K562 (cell line): Measurements from ENCODE around the gene CRABP2. TPM values are rescaled to one million over a fixed set of nuclear protein-coding genes. Genes with fewer than 3 reads are reported as not detected.

Experiments used
- BRD9 ChIP-seq: fragments of 450-650 bp; IDR thresholded peaks from 2 replicates; pipeline ENCODE4 v1.6.1; 2018; ENCODE audit warnings: low read depth; ENCODE audit not compliant: partially characterized antibody
- CXXC5 ChIP-seq: fragments of 250-450 bp; sonication (Bioruptor Pico); IDR thresholded peaks from 2 replicates; pipeline ENCODE4 v1.8.0; 2022; ENCODE audit warnings: inconsistent platforms, mild to moderate bottlenecking, moderate library complexity
- DMBX1 ChIP-seq: fragments of 250-450 bp; sonication (Bioruptor Pico); IDR thresholded peaks from 2 replicates; pipeline ENCODE4 v1.8.0; 2022; ENCODE audit warnings: inconsistent platforms, mild to moderate bottlenecking, moderate library complexity, borderline replicate concordance
- ETV1 ChIP-seq: fragments of 450-650 bp; conservative IDR thresholded peaks from 2 replicates; pipeline ENCODE4 v1.6.1; 2016; ENCODE audit warnings: missing genetic modification characterization, control low read depth, low read depth, missing compliant biosample characterization
- EZH2 ChIP-seq: IDR thresholded peaks from 2 replicates; pipeline ENCODE4 v1.6.1; 2012; ENCODE audit warnings: low read depth, mild to moderate bottlenecking, inconsistent platforms, low read length, borderline replicate concordance
- MAZ ChIP-seq, 2 experiments: fragments of 450-650 bp in 1 of 2; sonication (generic) in 1 of 2; formaldehyde crosslinking; IDR thresholded peaks in 1 of 2; conservative IDR thresholded peaks in 1 of 2; 2 replicates each; pipeline versions ENCODE4 v1.4.0 to v1.5.0; 2020; ENCODE audit warnings: mild to moderate bottlenecking in 1 of 2, missing genetic modification reagents in 1 of 2
- NFRKB ChIP-seq: fragments of 450-650 bp; IDR thresholded peaks from 2 replicates; pipeline ENCODE4 v1.6.1; 2016; ENCODE audit warnings: low read depth
- NR2C1 ChIP-seq, 2 experiments: fragments of 450-650 bp; IDR thresholded peaks; 2 replicates each; pipeline ENCODE4 v1.6.1; 2017; ENCODE audit warnings: mild to moderate bottlenecking in 2 of 2, antibody characterized with exemption in 1 of 2, inconsistent platforms in 1 of 2, missing compliant biosample characterization in 1 of 2, missing genetic modification characterization in 1 of 2
- NR3C1 ChIP-seq: sonication (generic); formaldehyde crosslinking; IDR thresholded peaks from 2 replicates; pipeline ENCODE4 v1.8.1; 2022; ENCODE audit warnings: missing genetic modification reagents
- TAF7 ChIP-seq: fragments of 450-650 bp; IDR thresholded peaks from 2 replicates; pipeline ENCODE4 v1.6.1; 2016; ENCODE audit warnings: missing genetic modification characterization, missing compliant biosample characterization
- THRAP3 ChIP-seq: fragments of 450-650 bp; IDR thresholded peaks from 2 replicates; pipeline ENCODE4 v1.6.1; 2016; ENCODE audit warnings: mild to moderate bottlenecking, inconsistent platforms, borderline replicate concordance
- polyA plus RNA-seq, 8 experiments: library from polyadenylated mRNA; depleted of rRNA in 4 of 8; stranded (reverse) in 5 of 8; unstranded in 3 of 8; fragments of >200 nt; fragmentation: Nextera tagmentation in 2 of 8; fragmentation: Illumina TruSeq in 1 of 8; extraction: Ambion mirVana in 2 of 8; extraction: Trizol in 1 of 8; gene quantifications; 2 replicates each; pipeline versions ENCODE4 v1.2.1 to v1.2.3, GENCODE V29; 2011 to 2014; ENCODE audit warnings: inconsistent platforms in 1 of 8, missing spikeins in 1 of 8
- total RNA-seq, 7 experiments: library from RNA; depleted of rRNA in 6 of 7; stranded (reverse); fragments of >200 nt in 6 of 7; fragmentation: Illumina TruSeq in 2 of 7; extraction: Trizol in 2 of 7; gene quantifications; 2 replicates each; pipeline versions ENCODE4 v1.2.1 to v1.2.3, GENCODE V29; 2011 to 2021; ENCODE audit warnings: low replicate concordance in 1 of 7
- TF ChIP-seq, protein P1 (sequence below), 2 experiments: IDR thresholded peaks; 2 replicates each; pipeline ENCODE4 v1.6.1; 2011; ENCODE audit warnings: borderline replicate concordance in 1 of 2, control low read depth in 1 of 2, low read depth in 1 of 2, low read length in 1 of 2, mild to moderate bottlenecking in 1 of 2, mixed read lengths in 1 of 2, moderate library complexity in 1 of 2; ENCODE audit not compliant: insufficient read depth in 1 of 2, insufficient read length in 1 of 2, poor library complexity in 1 of 2, severe bottlenecking in 1 of 2; ENCODE audit errors: extremely low read depth in 1 of 2
- TF ChIP-seq, protein P2 (sequence below), 2 experiments: fragments of 450-650 bp in 1 of 2; sonication (generic) in 1 of 2; formaldehyde crosslinking in 1 of 2; IDR thresholded peaks; 2 replicates each; pipeline versions ENCODE4 v1.7.1 to v1.9.0; 2016 to 2022; ENCODE audit warnings: inconsistent platforms in 1 of 2, mild to moderate bottlenecking in 1 of 2, missing genetic modification reagents in 1 of 2
- TF ChIP-seq, protein P3 (sequence below), 2 experiments: fragments of 450-650 bp in 1 of 2; sonication (generic) in 1 of 2; formaldehyde crosslinking; conservative IDR thresholded peaks; 2 replicates each; pipeline versions ENCODE4 v1.4.0 to v1.8.1; 2020 to 2022; ENCODE audit warnings: mild to moderate bottlenecking in 1 of 2, missing genetic modification reagents in 1 of 2

CRABP2 gene
- total and polyA plus RNA-seq, 9 of the 15 experiments (the other 6 are each of a cell fraction or from before 2014, with no cell fraction given) = 0.30 to 2.5 (median 0.82) TPM

DNA sequence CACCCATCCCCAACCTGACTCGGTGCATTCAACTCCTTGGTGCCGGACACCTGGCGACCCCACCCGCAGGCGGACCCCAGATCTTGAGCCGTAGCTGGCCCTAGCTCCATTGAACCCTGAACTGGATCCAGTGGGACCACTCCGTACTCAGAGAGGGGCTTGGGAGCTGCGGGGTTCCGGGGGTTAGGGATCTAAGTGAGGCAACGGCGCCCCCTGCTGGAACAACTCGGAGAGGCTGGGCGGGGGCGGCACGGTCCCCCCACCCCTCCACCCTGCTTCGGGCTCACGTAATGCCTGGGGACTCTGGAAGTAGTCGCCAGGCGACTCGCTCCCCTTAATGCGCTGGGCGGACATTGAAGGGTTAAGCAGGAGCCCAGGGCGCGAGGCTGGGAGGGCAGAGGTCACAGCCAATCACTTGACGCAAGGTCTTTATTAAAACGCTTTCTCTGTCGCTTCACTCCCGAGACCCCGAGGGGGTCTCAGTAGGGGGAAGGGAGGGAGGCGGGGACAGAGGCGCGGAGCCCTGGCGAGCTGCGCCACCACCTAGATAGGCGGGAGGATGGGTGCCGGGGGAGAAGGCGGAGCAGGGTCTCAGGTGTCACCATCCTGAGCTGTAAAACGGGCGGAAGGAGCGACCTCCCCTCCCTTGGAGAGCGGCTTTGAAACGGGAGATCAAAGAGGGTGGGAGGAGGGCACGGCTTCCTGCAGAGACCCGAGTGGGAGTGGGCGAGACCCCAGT, 704 bp upstream of the CRABP2 start (continued):
- TF ChIP-seq, protein P1, sequence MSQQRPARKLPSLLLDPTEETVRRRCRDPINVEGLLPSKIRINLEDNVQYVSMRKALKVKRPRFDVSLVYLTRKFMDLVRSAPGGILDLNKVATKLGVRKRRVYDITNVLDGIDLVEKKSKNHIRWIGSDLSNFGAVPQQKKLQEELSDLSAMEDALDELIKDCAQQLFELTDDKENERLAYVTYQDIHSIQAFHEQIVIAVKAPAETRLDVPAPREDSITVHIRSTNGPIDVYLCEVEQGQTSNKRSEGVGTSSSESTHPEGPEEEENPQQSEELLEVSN (IDR thresholded peaks at IDR 0.05; ENCODE audit: borderline replicate concordance in 1 of 2, extremely low read depth in 1 of 2, insufficient read depth in 1 of 2, insufficient read length in 1 of 2, low read depth in 1 of 2, low read length in 1 of 2, poor library complexity in 1 of 2, severe bottlenecking in 1 of 2) = peak in 1 of 2 experiments; percentile 21
- TF ChIP-seq EZH2 (no peak), NFRKB (peak; percentile 28; the same call in 1 of the 2 replicates), BRD9 (peak; percentile 96), THRAP3 (no peak), CXXC5 (CRISPR knock-in tag) (peak; percentile 40), ETV1 (tag) (peak; percentile 71; the same call in 1 of the 2 replicates), NR3C1 (CRISPR knock-in tag) (no peak), TAF7 (tag) (peak; percentile 35; the same call in 1 of the 2 replicates), NR2C1 (IDR thresholded peaks at IDR 0.05) (peak; percentile 68), NR2C1 (tag; IDR thresholded peaks at IDR 0.05) (peak; percentile 71), MAZ (CRISPR knock-in tag; conservative IDR thresholded peaks at IDR 0.05 in 1 of 2, IDR thresholded peaks at IDR 0.05 in 1 of 2) (peak; percentile 90 to 98), DMBX1 (CRISPR knock-in tag) (no peak)
- TF ChIP-seq, protein P2, sequence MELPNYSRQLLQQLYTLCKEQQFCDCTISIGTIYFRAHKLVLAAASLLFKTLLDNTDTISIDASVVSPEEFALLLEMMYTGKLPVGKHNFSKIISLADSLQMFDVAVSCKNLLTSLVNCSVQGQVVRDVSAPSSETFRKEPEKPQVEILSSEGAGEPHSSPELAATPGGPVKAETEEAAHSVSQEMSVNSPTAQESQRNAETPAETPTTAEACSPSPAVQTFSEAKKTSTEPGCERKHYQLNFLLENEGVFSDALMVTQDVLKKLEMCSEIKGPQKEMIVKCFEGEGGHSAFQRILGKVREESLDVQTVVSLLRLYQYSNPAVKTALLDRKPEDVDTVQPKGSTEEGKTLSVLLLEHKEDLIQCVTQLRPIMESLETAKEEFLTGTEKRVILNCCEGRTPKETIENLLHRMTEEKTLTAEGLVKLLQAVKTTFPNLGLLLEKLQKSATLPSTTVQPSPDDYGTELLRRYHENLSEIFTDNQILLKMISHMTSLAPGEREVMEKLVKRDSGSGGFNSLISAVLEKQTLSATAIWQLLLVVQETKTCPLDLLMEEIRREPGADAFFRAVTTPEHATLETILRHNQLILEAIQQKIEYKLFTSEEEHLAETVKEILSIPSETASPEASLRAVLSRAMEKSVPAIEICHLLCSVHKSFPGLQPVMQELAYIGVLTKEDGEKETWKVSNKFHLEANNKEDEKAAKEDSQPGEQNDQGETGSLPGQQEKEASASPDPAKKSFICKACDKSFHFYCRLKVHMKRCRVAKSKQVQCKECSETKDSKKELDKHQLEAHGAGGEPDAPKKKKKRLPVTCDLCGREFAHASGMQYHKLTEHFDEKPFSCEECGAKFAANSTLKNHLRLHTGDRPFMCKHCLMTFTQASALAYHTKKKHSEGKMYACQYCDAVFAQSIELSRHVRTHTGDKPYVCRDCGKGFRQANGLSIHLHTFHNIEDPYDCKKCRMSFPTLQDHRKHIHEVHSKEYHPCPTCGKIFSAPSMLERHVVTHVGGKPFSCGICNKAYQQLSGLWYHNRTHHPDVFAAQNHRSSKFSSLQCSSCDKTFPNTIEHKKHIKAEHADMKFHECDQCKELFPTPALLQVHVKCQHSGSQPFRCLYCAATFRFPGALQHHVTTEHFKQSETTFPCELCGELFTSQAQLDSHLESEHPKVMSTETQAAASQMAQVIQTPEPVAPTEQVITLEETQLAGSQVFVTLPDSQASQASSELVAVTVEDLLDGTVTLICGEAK (IDR thresholded peaks at IDR 0.05) = 0 out of 2 replicates have a peak, but pooled peaks have one; percentile 41
- TF ChIP-seq, protein P2 (CRISPR knock-in tag; IDR thresholded peaks at IDR 0.05) = no peak
- TF ChIP-seq, protein P3, sequence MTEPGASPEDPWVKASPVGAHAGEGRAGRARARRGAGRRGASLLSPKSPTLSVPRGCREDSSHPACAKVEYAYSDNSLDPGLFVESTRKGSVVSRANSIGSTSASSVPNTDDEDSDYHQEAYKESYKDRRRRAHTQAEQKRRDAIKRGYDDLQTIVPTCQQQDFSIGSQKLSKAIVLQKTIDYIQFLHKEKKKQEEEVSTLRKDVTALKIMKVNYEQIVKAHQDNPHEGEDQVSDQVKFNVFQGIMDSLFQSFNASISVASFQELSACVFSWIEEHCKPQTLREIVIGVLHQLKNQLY (CRISPR knock-in tag; conservative IDR thresholded peaks at IDR 0.05) = no peak
